ENCODE data around the gene TFB1M.
A peak's percentile ranks its signal among the peaks of the same experiment; 100 is the strongest.
"Not testable (repeated sequence)": the region's sequence is repeated elsewhere in the genome, so short reads cannot be mapped to it uniquely, and the experiment has no call there.

TFB1M gene

GRCh38 chr6:155329460-155330132, 15.3 kb upstream of the TFB1M start:
- no peak for DNase-seq

- DNase-seq: no peak
Observed at GRCh38 chr6:155328539-155329459, 14.5 kb upstream of the TFB1M start.

DNA sequence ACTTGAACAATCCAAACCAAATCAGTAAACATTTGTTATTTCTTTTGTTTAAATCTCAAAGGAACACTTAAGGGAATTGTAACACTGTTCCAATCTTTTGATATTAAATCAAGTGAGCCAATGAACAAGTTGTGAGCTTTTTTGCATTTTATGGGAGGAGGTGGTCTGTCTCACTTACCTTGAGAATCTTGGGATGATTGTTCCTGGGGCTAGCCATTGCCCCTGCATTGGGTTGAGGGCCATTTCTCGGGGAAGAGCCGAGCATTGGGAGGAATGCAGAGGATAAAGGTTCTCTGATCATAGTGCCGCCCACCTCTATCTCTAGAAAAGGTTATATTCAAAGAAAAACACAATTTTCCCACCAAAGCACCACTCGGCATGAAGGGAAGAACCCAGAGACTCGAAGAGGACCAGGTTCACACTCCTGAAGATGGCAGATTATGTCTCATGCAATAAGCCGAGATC, 13.8 kb upstream of the TFB1M start:
- DNase-seq: no peak

DNA sequence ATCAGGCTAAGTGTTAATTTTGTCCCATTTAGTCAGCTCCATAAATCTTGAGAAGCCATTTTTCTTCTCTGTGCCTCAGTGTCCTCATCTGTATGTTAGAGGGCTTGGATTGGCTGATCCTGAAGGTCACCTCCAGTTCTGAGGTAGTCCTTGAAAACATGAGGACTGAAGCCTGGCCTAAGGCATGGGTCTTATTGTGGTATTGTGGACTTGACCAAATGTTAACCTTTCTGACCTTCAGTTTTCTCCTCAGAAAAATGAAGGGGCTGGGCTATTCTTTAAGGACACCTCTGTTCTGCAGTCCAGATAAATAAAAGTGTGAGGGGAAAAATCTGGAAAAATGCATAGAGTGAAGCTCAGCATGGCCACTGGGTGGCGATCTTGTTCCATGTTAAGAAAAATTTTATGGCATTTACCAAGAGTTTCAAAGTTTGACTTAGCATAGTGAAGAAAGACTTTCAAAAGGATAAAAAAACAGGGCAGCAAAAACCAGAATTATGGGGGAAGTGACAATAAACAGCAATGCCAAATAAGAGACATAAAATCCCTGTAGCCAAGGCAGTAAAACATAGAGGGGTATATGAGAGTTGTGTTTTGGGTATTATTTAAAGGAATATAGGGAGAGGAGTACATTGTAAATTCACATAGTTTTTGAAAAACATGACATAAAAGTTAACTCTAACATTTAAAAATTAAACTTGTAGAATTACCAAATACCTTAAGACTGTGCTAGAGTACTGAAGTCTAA, 13.2 kb upstream of the TFB1M start:
- peak; percentile 71 to 79 for DNase-seq

- DNase-seq: no peak
Observed at GRCh38 chr6:155325700-155326516, 11.6 kb upstream of the TFB1M start.

DNA sequence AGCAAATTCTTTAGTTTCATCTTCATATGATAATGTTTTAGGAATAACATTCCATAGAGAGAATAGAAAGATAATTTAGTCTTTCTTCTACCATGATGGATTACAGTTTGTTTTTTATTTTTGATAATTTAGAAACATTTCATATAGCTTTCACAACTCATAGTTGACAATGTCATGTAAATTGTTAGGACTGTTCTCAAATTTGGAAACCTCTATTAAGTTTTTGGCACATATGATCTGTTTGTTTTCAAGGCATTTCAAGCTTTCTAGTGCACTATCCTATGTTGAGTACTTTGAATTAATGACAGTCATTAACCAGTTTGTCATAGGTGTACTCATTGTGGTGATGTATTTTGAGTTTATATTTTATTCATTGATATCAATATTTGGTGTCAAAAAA, 10.7 kb upstream of the TFB1M start:
- no peak for DNase-seq

- no peak for DNase-seq
Observed at GRCh38 chr6:155324172-155324571, 9.9 kb upstream of the TFB1M start.

DNA sequence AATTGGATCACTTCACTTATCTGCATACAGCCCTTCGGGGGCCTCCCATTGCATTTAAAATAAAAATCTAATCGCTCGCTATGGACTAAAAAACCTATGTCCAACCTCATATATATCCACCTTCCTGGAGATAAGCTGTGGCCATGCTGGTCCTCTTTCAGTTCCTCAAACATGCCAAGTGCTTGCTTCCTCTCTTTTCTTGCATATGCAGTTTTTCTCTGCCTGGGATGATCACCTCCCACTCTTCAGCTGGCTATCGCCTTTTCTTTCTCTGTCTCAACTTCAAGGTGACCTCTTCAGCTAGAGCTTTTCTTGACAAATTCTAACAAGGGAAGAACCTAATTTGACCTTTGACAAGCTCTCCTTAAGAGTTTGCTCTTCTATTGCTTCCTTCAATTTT, 5.6 kb upstream of the TFB1M start:
- DNase-seq: no peak

DNA sequence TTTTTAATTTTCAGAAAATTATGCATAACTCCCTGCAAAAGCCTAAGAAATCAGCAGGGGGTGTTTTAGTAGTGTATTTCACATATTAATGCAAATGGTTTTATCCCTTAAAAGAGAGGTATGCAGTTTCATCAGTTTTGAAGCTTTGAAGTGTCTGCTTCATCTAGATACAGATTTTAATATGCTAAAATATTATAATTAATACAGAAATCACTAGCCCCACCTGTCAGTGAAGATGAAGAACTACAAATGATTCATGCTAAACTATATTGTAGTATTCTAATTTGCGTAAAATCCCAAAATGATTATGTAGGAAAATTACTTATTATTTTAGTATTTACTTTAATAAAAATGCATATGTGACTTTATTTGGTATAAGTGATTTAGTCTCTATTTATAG, 2.9 kb upstream of the TFB1M start:
- no peak for DNase-seq

DNA sequence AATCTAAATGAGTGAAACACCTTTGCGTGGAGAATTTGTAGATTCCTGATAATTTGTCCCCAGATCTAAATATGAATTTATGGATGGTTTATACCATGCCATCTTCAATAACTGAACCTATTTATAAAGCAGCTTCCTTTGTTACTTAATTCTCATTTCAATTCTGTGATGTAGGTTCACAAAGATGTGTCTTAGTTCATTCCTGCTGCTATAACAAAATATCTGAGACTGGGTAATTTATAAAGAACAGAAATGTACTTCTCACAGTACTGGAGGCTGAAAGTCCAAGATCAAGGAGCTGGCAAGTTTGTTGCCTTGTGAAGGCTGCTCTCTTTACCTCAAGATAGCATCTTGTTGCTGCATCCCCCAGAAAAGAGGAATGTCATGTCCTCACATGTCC, 2.1 kb upstream of the TFB1M start:
- DNase-seq: no peak

GRCh38 chr6:155315516-155315871, 1.2 kb upstream of the TFB1M start:
- DNase-seq: no peak

- DNase-seq: peak; percentile 58 to 66
Observed at GRCh38 chr6:155314773-155315515, 660 bp upstream of the TFB1M start.

DNA sequence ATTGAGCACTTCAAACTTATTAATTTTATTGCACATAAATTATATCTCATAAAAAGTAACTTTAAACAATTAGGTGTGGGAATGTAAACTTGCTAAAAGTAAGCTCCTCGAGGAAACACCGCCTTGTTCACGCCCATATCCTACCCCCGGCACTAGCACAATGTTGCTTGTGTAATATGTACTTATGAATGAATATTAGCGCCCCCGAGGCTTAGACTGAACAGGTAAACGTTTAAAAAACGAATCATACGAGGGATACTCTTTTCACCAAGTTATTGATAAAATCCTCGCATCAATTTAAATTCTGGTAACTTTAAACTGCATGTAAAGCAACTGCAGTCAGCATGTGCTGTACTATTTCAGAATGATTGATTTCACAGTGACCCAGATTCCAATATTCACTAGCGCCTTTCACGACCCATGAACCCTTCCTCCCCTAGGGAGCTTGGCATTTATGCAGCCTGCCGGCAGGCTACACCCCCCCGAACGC, 637 bp downstream of the TFB1M start:
- DNase-seq: peak in 1 of 2 donors; percentile 13

- not testable (repeated sequence) for DNase-seq
Observed at GRCh38 chr6:155312950-155313349, 1.3 kb downstream of the TFB1M start.

- DNase-seq: no peak
Observed at GRCh38 chr6:155311583-155311982, 2.7 kb downstream of the TFB1M start.

- no peak for DNase-seq
Observed at GRCh38 chr6:155311086-155311485, 3.2 kb downstream of the TFB1M start.

- no peak for DNase-seq
Observed at GRCh38 chr6:155310596-155310995, 3.7 kb downstream of the TFB1M start.

DNA sequence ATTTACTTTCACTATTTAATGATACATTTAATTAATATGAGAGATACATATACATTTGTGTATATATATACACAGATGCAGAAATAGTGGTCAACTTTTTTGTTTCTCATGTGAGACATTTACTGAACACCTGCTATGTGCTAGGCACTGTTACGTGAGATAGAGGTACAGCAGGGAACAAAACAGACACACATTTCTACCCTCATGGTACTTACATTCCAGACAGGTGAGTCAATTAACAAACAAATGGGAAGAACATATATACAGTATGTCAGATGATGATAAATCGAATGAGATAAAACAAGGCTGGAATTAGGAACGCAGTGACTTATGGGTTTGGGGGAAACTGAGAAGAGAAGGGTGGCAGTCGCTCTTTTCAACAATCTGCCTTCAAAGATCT, 5.1 kb downstream of the TFB1M start:
- DNase-seq: no peak

GRCh38 chr6:155306958-155307357, 7.3 kb downstream of the TFB1M start:
- no peak for DNase-seq

- no peak for DNase-seq
Observed at GRCh38 chr6:155303361-155303870, 10.9 kb downstream of the TFB1M start.

GRCh38 chr6:155301867-155302266, 12.4 kb downstream of the TFB1M start:
- no peak for DNase-seq

All from stimulated activated CD4-positive, alpha-beta T cell treated with anti-CD3 and anti-CD28 coated beads, Interleukin-2, amount 100 ng/mL, for 24 hours (primary cell).